A673 (cell line): ENCODE data around the gene SATB2. TPM values are rescaled to one million over a fixed set of nuclear protein-coding genes. Genes with fewer than 3 reads are reported as not detected.

Experiments
- BruUV-seq: library from RNA; stranded (reverse); fragments of 400-500 nt; replicated peaks from 2 replicates; lab custom pipeline; 2021; lab: Mats Ljungman, UMichigan
- CTCF ChIA-PET: fragments of 300-600 bp; sonication (Branson Sonifier 250); formaldehyde crosslinking; loops from one replicate; lab custom pipeline; 2022; ENCODE audit warnings: antibody characterized with exemption; lab: Charles Lee
- POLR2A ChIA-PET: fragments of 300-600 bp; sonication (Branson Sonifier 250); formaldehyde crosslinking; loops from one replicate; lab custom pipeline; 2022; ENCODE audit warnings: antibody characterized with exemption; ENCODE audit not compliant: low non-redundant PET; lab: Charles Lee
- DNase-seq: peaks from one replicate; pipeline ENCODE4 v3.0.0-alpha.2; 2015; ENCODE audit warnings: low spot score
- H3K27ac ChIP-seq: fragments of 200-600 bp; sonication (generic); 2 replicates; pipeline ENCODE4 v1.5.1; 2016; ENCODE audit warnings: mixed run types, low read depth, mild to moderate bottlenecking, mixed read lengths, antibody characterized with exemption, low read length; ENCODE audit not compliant: poor library complexity, severe bottlenecking
- H3K27me3 ChIP-seq: fragments of 200-600 bp; sonication (generic); replicated peaks from 2 replicates; pipeline ENCODE4 v1.6.1; 2017; ENCODE audit warnings: mixed run types, low read depth, mild to moderate bottlenecking, mixed read lengths, antibody characterized with exemption, low read length; ENCODE audit not compliant: insufficient read depth, poor library complexity
- H3K36me3 ChIP-seq: fragments of 200-600 bp; sonication (generic); 2 replicates; pipeline ENCODE4 v1.6.1; 2016; ENCODE audit warnings: mixed run types, mild to moderate bottlenecking, mixed read lengths, antibody characterized with exemption, low read length; ENCODE audit not compliant: insufficient read depth, poor library complexity, severe bottlenecking
- H3K4me1 ChIP-seq: fragments of 200-600 bp; sonication (generic); 2 replicates; pipeline ENCODE4 v1.6.1; 2017; ENCODE audit warnings: mixed run types, mild to moderate bottlenecking, mixed read lengths, antibody characterized with exemption, low read length; ENCODE audit not compliant: insufficient read depth, poor library complexity, severe bottlenecking
- H3K4me3 ChIP-seq: fragments of 200-600 bp; sonication (generic); 2 replicates; pipeline ENCODE4 v1.5.1; 2016; ENCODE audit warnings: low read depth, mixed run types, mild to moderate bottlenecking, mixed read lengths, low read length; ENCODE audit not compliant: poor library complexity, severe bottlenecking
- H3K9me3 ChIP-seq: fragments of 200-600 bp; sonication (generic); 2 replicates; pipeline ENCODE4 v1.6.1; 2016; ENCODE audit warnings: mixed run types, low read depth, mild to moderate bottlenecking, mixed read lengths, antibody characterized with exemption, low read length; ENCODE audit not compliant: poor library complexity, severe bottlenecking
- EZH2 ChIP-seq: fragments of 200-600 bp; sonication (generic); IDR thresholded peaks from 2 replicates; pipeline ENCODE4 v1.6.1; 2017; ENCODE audit warnings: borderline replicate concordance, low read depth, mild to moderate bottlenecking, mixed read lengths, antibody characterized with exemption, low read length; ENCODE audit not compliant: poor library complexity, severe bottlenecking
- intact Hi-C: fragments of 100-400 bp; cut with micrococcal nuclease; formaldehyde crosslinking; loops from one replicate; pipeline ENCODE4 v1.10.0; 2022; ENCODE audit not compliant: unreplicated experiment
- total RNA-seq: library from RNA; stranded (reverse); gene quantifications from 2 replicates; pipeline ENCODE4 v1.2.3, GENCODE V29; 2021
- TF ChIP-seq, protein P1 (sequence below): fragments of 300-800, 200-600 bp; sonication (generic); conservative IDR thresholded peaks from 2 replicates; pipeline ENCODE4 v1.5.1; 2017; ENCODE audit warnings: low read depth, mild to moderate bottlenecking, antibody characterized with exemption, low read length, moderate library complexity, mixed read lengths

Gene SATB2
- total RNA-seq, 1 experiment from 2014 or later, result 23.2 TPM

- BruUV-seq, result no TSS peak
- CTCF ChIA-PET, result no interaction called here
- Histone ChIP-seq H3K4me1 (no peaks in the 10 kb centered on the region), H3K36me3 (no peaks in the 10 kb centered on the region), H3K9me3 (no peaks in the 10 kb centered on the region), H3K27ac (no peak overlapping the region), H3K4me3 (no peak overlapping the region), H3K27me3 (no peaks in the 10 kb centered on the region)
- POLR2A ChIA-PET, result no interaction called here
- no peak for DNase-seq
- intact Hi-C loops, result no loop called here
- TF ChIP-seq EZH2, result no peak
- TF ChIP-seq, protein P1, sequence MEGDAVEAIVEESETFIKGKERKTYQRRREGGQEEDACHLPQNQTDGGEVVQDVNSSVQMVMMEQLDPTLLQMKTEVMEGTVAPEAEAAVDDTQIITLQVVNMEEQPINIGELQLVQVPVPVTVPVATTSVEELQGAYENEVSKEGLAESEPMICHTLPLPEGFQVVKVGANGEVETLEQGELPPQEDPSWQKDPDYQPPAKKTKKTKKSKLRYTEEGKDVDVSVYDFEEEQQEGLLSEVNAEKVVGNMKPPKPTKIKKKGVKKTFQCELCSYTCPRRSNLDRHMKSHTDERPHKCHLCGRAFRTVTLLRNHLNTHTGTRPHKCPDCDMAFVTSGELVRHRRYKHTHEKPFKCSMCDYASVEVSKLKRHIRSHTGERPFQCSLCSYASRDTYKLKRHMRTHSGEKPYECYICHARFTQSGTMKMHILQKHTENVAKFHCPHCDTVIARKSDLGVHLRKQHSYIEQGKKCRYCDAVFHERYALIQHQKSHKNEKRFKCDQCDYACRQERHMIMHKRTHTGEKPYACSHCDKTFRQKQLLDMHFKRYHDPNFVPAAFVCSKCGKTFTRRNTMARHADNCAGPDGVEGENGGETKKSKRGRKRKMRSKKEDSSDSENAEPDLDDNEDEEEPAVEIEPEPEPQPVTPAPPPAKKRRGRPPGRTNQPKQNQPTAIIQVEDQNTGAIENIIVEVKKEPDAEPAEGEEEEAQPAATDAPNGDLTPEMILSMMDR, result no peak
Observed at GRCh38 chr2:199223791-199224190, 233.9 kb downstream of the SATB2 start.

GRCh38 chr2:199220920-199221319 lies 236.8 kb downstream of the SATB2 start:
- POLR2A ChIA-PET, result no interaction called here
- DNase-seq, result no peak
- Histone ChIP-seq H3K27me3 (no peaks in the 10 kb centered on the region), H3K4me3 (no peak overlapping the region), H3K4me1 (no peaks in the 10 kb centered on the region), H3K36me3 (no peaks in the 10 kb centered on the region), H3K27ac (no peak overlapping the region), H3K9me3 (no peaks in the 10 kb centered on the region)
- CTCF ChIA-PET, result no interaction called here
- TF ChIP-seq, protein P1, result no peak
- TF ChIP-seq EZH2, result no peak
- intact Hi-C loops, result no loop called here
- BruUV-seq, result no TSS peak

DNA sequence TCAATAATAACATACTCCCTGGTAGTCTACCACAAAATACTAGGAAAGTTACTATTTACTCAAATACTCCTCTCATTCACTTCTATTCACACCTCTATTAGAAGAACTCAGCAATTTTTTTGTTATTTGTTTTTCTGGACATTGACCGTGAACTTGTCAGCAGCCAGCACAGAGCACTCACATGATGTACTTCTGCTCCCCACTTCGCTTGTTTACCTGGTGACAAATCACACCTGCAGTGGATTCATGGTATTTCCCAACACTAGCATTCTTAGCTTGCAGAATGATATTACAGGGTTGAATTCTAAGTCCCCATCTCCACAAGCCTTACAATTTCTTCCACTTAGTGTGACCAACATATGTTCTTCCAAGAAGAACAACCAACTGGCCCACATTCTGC lies 238.2 kb downstream of the SATB2 start:
- Histone ChIP-seq H3K27me3 (no peaks in the 10 kb centered on the region), H3K4me1 (no peaks in the 10 kb centered on the region), H3K4me3 (no peak overlapping the region), H3K9me3 (no peaks in the 10 kb centered on the region), H3K27ac (no peak overlapping the region), H3K36me3 (no peaks in the 10 kb centered on the region)
- no TSS peak for BruUV-seq
- intact Hi-C loops, result no loop called here
- ChIA-PET POLR2A (no interaction called here), CTCF (no interaction called here)
- TF ChIP-seq, protein P1, result no peak
- no peak for TF ChIP-seq EZH2
- DNase-seq, result no peak
